C4-2B (cell line): ENCODE data around the gene GDF7.

ENCODE experiments used
- CTCF ChIP-seq: fragments of 450-650 bp; conservative IDR thresholded peaks from 2 replicates; pipeline ENCODE4 v1.5.1; 2017; ENCODE audit warnings: mild to moderate bottlenecking
- ZFX ChIP-seq: fragments of 450-650 bp; IDR thresholded peaks from 2 replicates; pipeline ENCODE4 v1.6.1; 2017

DNA sequence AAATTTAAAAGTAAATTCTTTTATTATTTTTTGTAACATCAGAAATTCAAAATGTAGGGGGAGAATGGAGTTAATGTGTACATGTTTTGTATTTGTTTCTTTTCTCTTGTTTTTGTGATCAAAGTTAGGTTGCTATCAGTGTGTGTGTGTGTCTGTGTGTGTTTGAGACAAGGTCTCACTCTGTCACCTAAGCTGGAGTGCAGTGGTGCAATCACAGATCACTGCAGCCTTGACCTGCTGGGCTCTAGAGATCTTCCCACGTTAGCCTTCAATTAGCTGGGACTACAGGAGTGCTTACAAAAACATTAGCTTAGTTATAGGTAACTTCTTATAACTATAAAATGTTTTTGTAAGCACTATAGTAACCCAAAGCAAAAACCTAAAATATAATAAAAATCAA, 50.7 kb downstream of the GDF7 start:
- TF ChIP-seq CTCF (no peak), ZFX (no peak)
